Activated T-cell treated with anti-CD3 and anti-CD28 coated beads for 4 hours (primary cell): ENCODE data around the gene TEX51.

Source experiments
- DNase-seq: peaks from one replicate; pipeline ENCODE4 v3.0.0-alpha.2; 2020

The TEX51 gene

GRCh38 chr2:126894082-126894481 is 4.6 kb upstream of the TEX51 start:
- DNase-seq = no peak

- DNase-seq = no peak
Observed at GRCh38 chr2:126894585-126895182, 4.0 kb upstream of the TEX51 start.

GRCh38 chr2:126895336-126895735 is 3.4 kb upstream of the TEX51 start:
- DNase-seq = no peak

- no peak for DNase-seq
Observed at GRCh38 chr2:126896471-126896870, 2.2 kb upstream of the TEX51 start.

- no peak for DNase-seq
Observed at GRCh38 chr2:126899616-126900185, 1.0 kb downstream of the TEX51 start.

- no peak for DNase-seq
Observed at GRCh38 chr2:126900646-126901319, 2.1 kb downstream of the TEX51 start.

- DNase-seq = no peak
Observed at GRCh38 chr2:126901459-126901858, 2.8 kb downstream of the TEX51 start.

- DNase-seq = no peak
Observed at GRCh38 chr2:126902152-126902835, 3.6 kb downstream of the TEX51 start.

GRCh38 chr2:126902859-126903258 is 4.2 kb downstream of the TEX51 start:
- no peak for DNase-seq

- DNase-seq = no peak
Observed at GRCh38 chr2:126905991-126906390, 7.3 kb downstream of the TEX51 start.

- DNase-seq = no peak
Observed at GRCh38 chr2:126906781-126907180, 8.1 kb downstream of the TEX51 start.

GRCh38 chr2:126907671-126908070 is 9.0 kb downstream of the TEX51 start:
- no peak for DNase-seq

- DNase-seq = no peak
Observed at GRCh38 chr2:126908721-126909177, 10.1 kb downstream of the TEX51 start.

GRCh38 chr2:126909366-126909765 is 10.7 kb downstream of the TEX51 start:
- DNase-seq = no peak

- DNase-seq = no peak
Observed at GRCh38 chr2:126909781-126910180, 11.1 kb downstream of the TEX51 start.

GRCh38 chr2:126910637-126911036 is 11.9 kb downstream of the TEX51 start:
- no peak for DNase-seq

- DNase-seq = no peak
Observed at GRCh38 chr2:126911111-126911796, 12.6 kb downstream of the TEX51 start.

- no peak for DNase-seq
Observed at GRCh38 chr2:126912201-126912600, 13.5 kb downstream of the TEX51 start.

GRCh38 chr2:126913329-126913728 is 14.6 kb downstream of the TEX51 start:
- DNase-seq = no peak

GRCh38 chr2:126913881-126914615 is 15.4 kb downstream of the TEX51 start:
- DNase-seq = no peak

GRCh38 chr2:126914811-126915500 is 16.3 kb downstream of the TEX51 start:
- no peak for DNase-seq

- no peak for DNase-seq
Observed at GRCh38 chr2:126915903-126916302, 17.2 kb downstream of the TEX51 start.
